Brain microvascular endothelial cell (primary cell): Measurements from ENCODE around the gene TNFRSF1B.
"Not testable (repeated sequence)": the region's sequence is repeated elsewhere in the genome, so short reads cannot be mapped to it uniquely, and the experiment has no call there.

Experiments used
- DNase-seq: peaks from one replicate; pipeline ENCODE4 v3.0.0-alpha.2; 2020
- H3K27ac ChIP-seq: fragments of 250-450 bp; sonication (Bioruptor Pico); 2 replicates; pipeline ENCODE4 v1.5.1; 2020; ENCODE audit warnings: mild to moderate bottlenecking, moderate library complexity
- H3K27me3 ChIP-seq: fragments of 250-450 bp; sonication (Bioruptor Pico); replicated peaks from 2 replicates; pipeline ENCODE4 v1.5.1; 2020; ENCODE audit warnings: mild to moderate bottlenecking
- H3K36me3 ChIP-seq: fragments of 250-450 bp; sonication (Bioruptor Pico); replicated peaks from 2 replicates; pipeline ENCODE4 v1.5.1; 2020; ENCODE audit warnings: mild to moderate bottlenecking
- H3K4me3 ChIP-seq: 2 replicates; pipeline ENCODE4 v1.5.1; 2011; ENCODE audit warnings: low read depth, mild to moderate bottlenecking, control low read depth, low read length, moderate library complexity
- CTCF ChIP-seq: IDR thresholded peaks from 2 replicates; pipeline ENCODE4 v1.5.1; 2011; ENCODE audit warnings: low read depth, mild to moderate bottlenecking, moderate library complexity, low read length, control low read depth, inconsistent platforms; ENCODE audit errors: missing control alignments
- in situ Hi-C: cut with HindIII; loops from 2 replicates; pipeline ENCODE4 v1.10.0; 2017; ENCODE audit warnings: low sequenced_read_pairs, low pct_ligation_motif_present

The TNFRSF1B gene

GRCh38 chr1:12219800-12220199 lies 53.0 kb downstream of the TNFRSF1B start:
- Histone ChIP-seq H3K36me3 (no peaks in the 10 kb centered on the region), H3K4me3 (no peak overlapping the region), H3K27me3 (no peaks in the 10 kb centered on the region), H3K27ac (no peak overlapping the region)
- in situ Hi-C loops = no loop called here
- TF ChIP-seq CTCF = no peak
- no peak for DNase-seq

GRCh38 chr1:12220890-12221289 lies 54.1 kb downstream of the TNFRSF1B start:
- in situ Hi-C loops = no loop called here
- TF ChIP-seq CTCF = no peak
- H3K4me3 ChIP-seq = no peak overlapping the region
- no peak for DNase-seq
- no peaks in the 10 kb centered on the region for H3K27me3 ChIP-seq
- H3K36me3 ChIP-seq = no peaks in the 10 kb centered on the region
- H3K27ac ChIP-seq = no peak overlapping the region

- in situ Hi-C loops, H3K27me3 ChIP-seq, H3K36me3 ChIP-seq, H3K4me3 ChIP-seq, DNase-seq, H3K27ac ChIP-seq: not testable (repeated sequence)
Measured at GRCh38 chr1:12222700-12223099, 55.9 kb downstream of the TNFRSF1B start.

DNA sequence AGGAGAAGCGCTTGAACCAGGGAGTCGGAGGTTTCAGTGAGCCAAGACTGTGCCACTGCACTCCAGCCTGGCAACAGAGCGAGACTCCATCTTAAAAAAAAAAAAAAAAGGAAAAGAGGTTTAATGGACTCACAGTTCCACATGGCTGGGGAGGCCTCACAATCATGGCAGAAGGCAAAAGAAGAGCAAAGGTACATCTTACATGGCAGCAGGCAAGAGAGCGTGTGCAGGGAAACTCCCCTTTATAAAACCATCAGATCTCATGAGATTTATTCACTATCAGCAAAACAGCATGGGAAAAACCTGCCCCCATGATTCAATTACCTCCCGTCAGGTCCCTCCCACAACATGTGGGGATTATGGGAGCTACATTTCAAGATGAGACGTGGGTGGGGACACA lies 57.3 kb downstream of the TNFRSF1B start:
- H3K27ac ChIP-seq, H3K27me3 ChIP-seq, DNase-seq, H3K4me3 ChIP-seq, H3K36me3 ChIP-seq, in situ Hi-C loops: not testable (repeated sequence)

GRCh38 chr1:12228979-12229378 lies 62.2 kb downstream of the TNFRSF1B start:
- no peak for DNase-seq
- no peak overlapping the region for H3K27ac ChIP-seq
- H3K4me3 ChIP-seq = no peak overlapping the region
- no peaks in the 10 kb centered on the region for H3K27me3 ChIP-seq
- in situ Hi-C loops = no loop called here
- no peak for TF ChIP-seq CTCF
- H3K36me3 ChIP-seq = no peaks in the 10 kb centered on the region

DNA sequence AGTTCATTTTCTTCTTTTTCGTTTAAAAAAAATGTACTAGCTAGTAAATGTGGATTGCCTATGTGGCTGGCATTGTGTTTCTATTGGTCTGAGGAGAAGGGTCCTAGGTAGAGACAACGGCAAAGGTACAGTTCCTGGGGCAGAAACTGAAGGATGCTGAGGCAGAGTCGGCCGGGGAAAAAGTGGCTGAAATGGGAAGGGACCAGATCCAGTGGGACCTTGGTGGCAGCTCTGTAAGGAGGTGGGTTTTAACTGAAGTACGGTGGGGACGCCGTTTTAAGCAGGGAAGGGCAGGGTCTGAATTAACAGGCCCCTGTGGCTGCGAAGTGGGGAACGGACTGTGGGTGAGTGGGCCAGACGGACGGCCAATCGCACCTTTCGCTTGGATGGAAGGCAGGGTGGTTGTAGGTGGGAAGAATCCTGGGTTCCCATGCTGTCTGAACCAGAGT lies 62.6 kb downstream of the TNFRSF1B start:
- Histone ChIP-seq H3K27ac (no peak overlapping the region), H3K4me3 (peak overlapping the region; percentile 24), H3K36me3 (no peaks in the 10 kb centered on the region), H3K27me3 (no peaks in the 10 kb centered on the region)
- in situ Hi-C loops = no loop called here
- DNase-seq = no peak
- TF ChIP-seq CTCF = no peak

- Histone ChIP-seq H3K27me3 (no peaks in the 10 kb centered on the region), H3K36me3 (no peaks in the 10 kb centered on the region), H3K4me3 (peak within 1 kb of the TSS; percentile 88), H3K27ac (peak within 1 kb of the TSS; percentile 60)
- in situ Hi-C loops = no loop called here
- peak; percentile 80 for TF ChIP-seq CTCF
- peak; percentile 52 for DNase-seq
Measured at GRCh38 chr1:12229835-12230548, 63.2 kb downstream of the TNFRSF1B start, which contains the start of gene VPS13D. TSS of gene VPS13D (plus strand) at chr1:12230030. CDS start at chr1:12234267, 4,237 bp downstream.
